OCI-LY7 (cell line): Measurements from ENCODE around the gene CLMN. TPM values are rescaled to one million over a fixed set of nuclear protein-coding genes. Genes with fewer than 3 reads are reported as not detected.

ENCODE experiments used
- BruUV-seq: library from RNA; stranded (reverse); fragments of 400-500 nt; replicated peaks from 2 replicates; lab custom pipeline; 2021; lab: Mats Ljungman, UMichigan
- CTCF ChIA-PET: fragments of 300-600 bp; sonication (Branson Sonifier 250); formaldehyde crosslinking; loops from one replicate; lab custom pipeline; 2022; ENCODE audit warnings: antibody characterized with exemption; ENCODE audit not compliant: unreplicated experiment; lab: Charles Lee
- POLR2A ChIA-PET: fragments of 300-600 bp; sonication (Branson Sonifier 250); formaldehyde crosslinking; loops from one replicate; lab custom pipeline; 2022; ENCODE audit warnings: antibody characterized with exemption; lab: Charles Lee
- DNase-seq: peaks from one replicate; pipeline ENCODE4 v3.0.0-alpha.2; 2015; ENCODE audit warnings: low spot score
- H2AFZ ChIP-seq: fragments of 200-600 bp; sonication (generic), shearing (Covaris generic); 2 replicates; pipeline ENCODE4 v1.6.1; 2014; ENCODE audit warnings: mild to moderate bottlenecking, antibody characterized with exemption, low read length, moderate library complexity
- H3K27ac ChIP-seq: fragments of 200-600 bp; sonication (generic); 2 replicates; pipeline ENCODE4 v1.5.1; 2014; ENCODE audit warnings: mixed run types, low read depth, mild to moderate bottlenecking, moderate library complexity, low read length, inconsistent platforms; ENCODE audit not compliant: poor library complexity, severe bottlenecking
- H3K36me3 ChIP-seq: fragments of 200-600 bp; sonication (generic); 2 replicates; pipeline ENCODE4 v1.6.1; 2014; ENCODE audit warnings: mild to moderate bottlenecking, antibody characterized with exemption, low read length, moderate library complexity, mixed read lengths; ENCODE audit not compliant: insufficient read depth
- H3K4me1 ChIP-seq: fragments of 200-600 bp; sonication (generic); 2 replicates; pipeline ENCODE4 v1.5.1; 2014; ENCODE audit warnings: mild to moderate bottlenecking, low read length; ENCODE audit not compliant: insufficient read depth, poor library complexity, severe bottlenecking
- H3K4me2 ChIP-seq: fragments of 200-600 bp; sonication (generic); 2 replicates; pipeline ENCODE4 v1.6.1; 2014; ENCODE audit warnings: mild to moderate bottlenecking, low read length
- H3K4me3 ChIP-seq: fragments of 200-600 bp; sonication (generic); 2 replicates; pipeline ENCODE4 v1.5.1; 2014; ENCODE audit warnings: mild to moderate bottlenecking, low read depth, low read length; ENCODE audit not compliant: poor library complexity, severe bottlenecking
- H3K79me2 ChIP-seq: fragments of 200-600 bp; sonication (generic); 2 replicates; pipeline ENCODE4 v1.6.1; 2016; ENCODE audit warnings: low read depth, mild to moderate bottlenecking, low read length, moderate library complexity, mixed read lengths; ENCODE audit not compliant: insufficient read depth
- H3K9me2 ChIP-seq: fragments of 200-600 bp; sonication (generic); 2 replicates; pipeline ENCODE4 v1.6.1; 2016; ENCODE audit warnings: mild to moderate bottlenecking, low read length, mixed read lengths; ENCODE audit not compliant: insufficient read depth
- H3K9me3 ChIP-seq: fragments of 200-600 bp; sonication (generic); 2 replicates; pipeline ENCODE4 v1.6.1; 2014; ENCODE audit warnings: mild to moderate bottlenecking, mixed run types, low read length, mixed read lengths
- H4K20me1 ChIP-seq: fragments of 200-600 bp; sonication (generic); 2 replicates; pipeline ENCODE4 v1.6.1; 2014; ENCODE audit warnings: mild to moderate bottlenecking, antibody characterized with exemption, low read length, moderate library complexity, mixed read lengths; ENCODE audit not compliant: insufficient read depth
- CTCF ChIP-seq: fragments of 200-600 bp; sonication (generic); conservative IDR thresholded peaks from 2 replicates; pipeline ENCODE4 v1.5.1; 2014; ENCODE audit warnings: mild to moderate bottlenecking, antibody characterized with exemption, low read length, moderate library complexity, mixed read lengths
- EZH2phosphoT487 ChIP-seq: fragments of 200-600 bp; sonication (generic); IDR thresholded peaks from 2 replicates; pipeline ENCODE4 v1.6.1; 2018; ENCODE audit warnings: low read depth, borderline replicate concordance, mild to moderate bottlenecking, mixed run types, antibody characterized with exemption, low read length, moderate library complexity, mixed read lengths
- intact Hi-C: fragments of 100-400 bp; cut with micrococcal nuclease; formaldehyde crosslinking; loops from one replicate; pipeline ENCODE4 v1.10.0; 2022; ENCODE audit not compliant: unreplicated experiment
- total RNA-seq, 2 experiments: library from RNA; depleted of rRNA in 1 of 2; stranded (reverse); fragments of >200 nt in 1 of 2; shearing (Covaris generic) in 1 of 2; gene quantifications; 2 replicates each; pipeline ENCODE4 v1.2.3, GENCODE V29; 2014 to 2022

CLMN gene
- total RNA-seq, 2 experiments from 2014 or later, result 6.8 to 12.0 TPM

GRCh38 chr14:95307402-95308041 lies 12.2 kb downstream of the CLMN start:
- POLR2A ChIA-PET, result interaction anchor here (0.5 to 1.1 kb wide), 2 partner anchors 11 to 41 kb away, joined by 3 to 4 read pairs; no protein-coding TSS in a partner anchor
- Histone ChIP-seq H2AFZ (no peak overlapping the region), H4K20me1 (no peaks in the 10 kb centered on the region), H3K9me2 (no peaks in the 10 kb centered on the region), H3K9me3 (no peaks in the 10 kb centered on the region), H3K27ac (no peak overlapping the region), H3K4me2 (no peak overlapping the region), H3K4me3 (no peak overlapping the region), H3K36me3 (no peaks in the 10 kb centered on the region), H3K79me2 (no peaks in the 10 kb centered on the region), H3K4me1 (peaks cover 46% of the 10 kb centered on the region)
- DNase-seq, result no peak
- intact Hi-C loops, result no loop called here
- no peak for TF ChIP-seq CTCF
- no peak for TF ChIP-seq EZH2phosphoT487
- no TSS peak for BruUV-seq
- CTCF ChIA-PET, result no interaction called here

DNA sequence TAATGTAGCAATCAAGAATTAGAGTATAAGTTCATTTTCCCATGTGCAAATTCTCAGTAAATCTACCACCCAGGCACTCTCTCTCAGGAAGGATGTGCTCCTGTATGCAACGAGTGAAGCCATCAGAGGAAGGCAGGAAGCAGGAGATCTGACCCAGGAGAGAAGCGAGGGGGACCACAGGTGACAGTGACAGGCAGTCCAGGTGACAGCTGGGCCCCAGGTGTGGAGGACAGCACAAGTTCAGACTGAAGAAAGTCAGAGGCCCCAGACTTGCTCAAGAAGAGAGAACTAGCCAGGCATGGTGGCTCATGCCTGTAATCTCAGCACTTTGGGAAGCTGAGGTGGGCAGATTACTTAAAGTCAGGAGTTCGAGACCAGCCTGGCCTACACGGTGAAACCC lies 13.8 kb downstream of the CLMN start:
- Histone ChIP-seq H3K9me2 (no peaks in the 10 kb centered on the region), H3K9me3 (no peaks in the 10 kb centered on the region), H3K4me3 (no peak overlapping the region), H3K4me1 (peaks cover 52% of the 10 kb centered on the region), H3K4me2 (peak overlapping the region; percentile 37), H3K27ac (no peak overlapping the region), H2AFZ (no peak overlapping the region), H3K79me2 (no peaks in the 10 kb centered on the region), H3K36me3 (no peaks in the 10 kb centered on the region), H4K20me1 (no peaks in the 10 kb centered on the region)
- BruUV-seq, result no TSS peak
- CTCF ChIA-PET, result no interaction called here
- intact Hi-C loops, result no loop called here
- POLR2A ChIA-PET, result interaction anchor here (0.8 to 1.2 kb wide), 2 partner anchors 22 to 175 kb away, joined by 3 to 6 read pairs; no protein-coding TSS in a partner anchor
- DNase-seq, result peak; percentile 65
- no peak for TF ChIP-seq EZH2phosphoT487
- TF ChIP-seq CTCF, result no peak

- ChIA-PET POLR2A (no interaction called here), CTCF (interaction anchor here (0.6 kb wide), 1 partner anchor 22 kb away, joined by 3 read pairs; no protein-coding TSS in a partner anchor)
- H3K9me3 ChIP-seq, result no peaks in the 10 kb centered on the region
- H3K9me2 ChIP-seq, result no peaks in the 10 kb centered on the region
- no TSS peak for BruUV-seq
- intact Hi-C loops, result no loop called here
- DNase-seq, result no peak
- no peaks in the 10 kb centered on the region for H3K36me3 ChIP-seq
- TF ChIP-seq EZH2phosphoT487 (no peak), CTCF (no peak)
- H3K4me2 ChIP-seq, result no peak overlapping the region
- H4K20me1 ChIP-seq, result no peaks in the 10 kb centered on the region
- H2AFZ ChIP-seq, result no peak overlapping the region
- no peak overlapping the region for H3K4me3 ChIP-seq
- H3K4me1 ChIP-seq, result peaks cover 57% of the 10 kb centered on the region
- H3K79me2 ChIP-seq, result no peaks in the 10 kb centered on the region
- no peak overlapping the region for H3K27ac ChIP-seq
Observed at GRCh38 chr14:95305145-95305544, 14.6 kb downstream of the CLMN start.
